Small intestine (tissue), 7 donors: ENCODE data around the gene NCOA7. TPM values are rescaled to one million over a fixed set of nuclear protein-coding genes. Genes with fewer than 3 reads are reported as not detected.
A peak's percentile ranks its signal among the peaks of the same experiment; 100 is the strongest.

ENCODE experiments used
- DNase-seq, 2 donors: peaks; one replicate each; pipeline versions ENCODE4 v3.0.0 to v3.0.0-alpha.2; 2013
- FAIRE-seq: peaks from 2 replicates; lab custom pipeline; 2012; peaks lifted over from hg19 to GRCh38; lab: Jason Lieb, UNC
- H3K27ac ChIP-seq, 3 donors: one replicate each; pipeline ENCODE4 v1.5.1; 2013; ENCODE audit warnings: low read length in 2 of 3, mild to moderate bottlenecking in 2 of 3, control low read depth in 1 of 3, inconsistent platforms in 1 of 3, low read depth in 1 of 3, moderate library complexity in 1 of 3
- H3K27me3 ChIP-seq, 3 donors: one replicate each; pipeline ENCODE4 v1.6.1; 2013; ENCODE audit warnings: low read length in 3 of 3, inconsistent platforms in 1 of 3; ENCODE audit not compliant: control insufficient read depth in 3 of 3, insufficient read depth in 3 of 3
- H3K36me3 ChIP-seq, 3 donors: one replicate each; pipeline ENCODE4 v1.6.1; 2013; ENCODE audit warnings: low read length in 3 of 3, inconsistent platforms in 1 of 3, low read depth in 1 of 3, mild to moderate bottlenecking in 1 of 3, moderate library complexity in 1 of 3; ENCODE audit not compliant: control insufficient read depth in 3 of 3, insufficient read depth in 2 of 3
- H3K4me1 ChIP-seq, 3 donors: one replicate each; pipeline ENCODE4 v1.6.1; 2013; ENCODE audit warnings: low read length in 2 of 3, inconsistent platforms in 1 of 3, low read depth in 1 of 3, mild to moderate bottlenecking in 1 of 3, moderate library complexity in 1 of 3; ENCODE audit not compliant: control insufficient read depth in 3 of 3, insufficient read depth in 2 of 3
- H3K4me3 ChIP-seq, 3 donors: one replicate each; pipeline ENCODE4 v1.5.1; 2013; ENCODE audit warnings: low read length in 3 of 3, control low read depth in 1 of 3, inconsistent platforms in 1 of 3, low read depth in 1 of 3, mild to moderate bottlenecking in 1 of 3, moderate library complexity in 1 of 3
- H3K9me3 ChIP-seq, 2 donors: one replicate each; pipeline ENCODE4 v1.6.1; 2013; ENCODE audit warnings: low read depth in 1 of 2, low read length in 1 of 2; ENCODE audit not compliant: control insufficient read depth in 2 of 2, insufficient read depth in 1 of 2
- WGBS, 3 donors: extraction: QIAGEN DNeasy Blood & Tissue Kit; methylation state at CpG; one replicate each; pipeline ENCODE4 v1.1.7; 2013; 5-methylcytosine and 5-hydroxymethylcytosine counted together
- polyA plus RNA-seq, 4 donors: library from polyadenylated mRNA; stranded (reverse) in 3 of 4; unstranded in 1 of 4; fragments of 200-250 nt in 3 of 4; fragments of 120-200 nt in 1 of 4; gene quantifications; one replicate each; pipeline versions ENCODE4 v1.2.1 to v1.2.3, GENCODE V29; 2013
- donor health status: healthy with polysubstance abuse.
- donor health status: control.
- donor health status: control.
- donor health status: Bipolar disorder and iron deficiency.
- donor health status: healthy.

NCOA7 gene
- polyA plus RNA-seq, 4 donors: 10.7 to 51.0 (median 26.8) TPM

DNA sequence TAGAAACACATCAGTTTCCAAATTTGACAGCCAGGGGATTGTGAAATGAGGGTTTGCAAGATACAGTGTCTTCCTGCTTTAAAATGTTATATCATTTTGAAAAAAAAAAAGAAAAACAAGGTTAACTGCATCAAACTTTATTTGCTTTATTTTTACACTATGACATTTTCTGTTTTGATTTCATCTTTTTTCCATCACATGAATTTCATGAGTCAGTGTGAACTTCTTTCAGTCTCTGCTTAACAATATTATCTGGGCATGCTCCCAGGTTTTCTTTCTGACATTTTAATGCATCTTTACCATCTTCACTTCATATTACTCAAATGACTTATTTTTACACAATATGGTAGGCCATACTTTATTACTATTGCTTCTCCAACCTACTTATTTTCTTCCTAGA lies 1.9 kb downstream of the NCOA7 start:
- H3K27ac ChIP-seq: no peak overlapping the region
- no peak for DNase-seq
- no peaks in the 10 kb centered on the region for H3K9me3 ChIP-seq
- no peaks in the 10 kb centered on the region for H3K36me3 ChIP-seq
- H3K4me1 ChIP-seq: peaks cover 3 to 23% (median 7%) of the 10 kb centered on the region in 3 donors
- H3K27me3 ChIP-seq: no peaks in the 10 kb centered on the region
- no peak overlapping the region for H3K4me3 ChIP-seq
- no peak for FAIRE-seq

DNA sequence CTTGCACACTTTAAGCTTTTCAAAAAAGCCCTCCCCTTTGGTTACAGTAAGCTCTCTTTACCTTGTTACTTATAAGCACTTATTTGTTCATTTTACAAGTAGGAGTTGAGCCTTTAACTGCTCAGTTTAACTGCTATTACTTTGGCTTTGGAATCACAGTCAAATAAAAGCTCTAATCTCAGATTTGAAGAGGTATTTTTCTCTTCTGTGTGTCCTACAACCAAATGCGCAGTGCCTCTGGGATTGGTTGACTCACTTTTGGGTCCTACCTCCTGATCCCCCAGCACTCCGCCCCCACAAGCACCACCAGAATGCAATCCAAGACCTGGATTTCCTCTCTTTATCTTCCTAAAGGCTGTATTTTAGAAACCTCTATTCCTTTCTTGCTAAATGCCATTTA lies 2.5 kb downstream of the NCOA7 start:
- no peak for FAIRE-seq
- WGBS, 3 donors: 91 to 93% (median 93%) methylated on average over 2 of the region's 2 CpGs
- H3K27ac ChIP-seq: no peak overlapping the region

DNA sequence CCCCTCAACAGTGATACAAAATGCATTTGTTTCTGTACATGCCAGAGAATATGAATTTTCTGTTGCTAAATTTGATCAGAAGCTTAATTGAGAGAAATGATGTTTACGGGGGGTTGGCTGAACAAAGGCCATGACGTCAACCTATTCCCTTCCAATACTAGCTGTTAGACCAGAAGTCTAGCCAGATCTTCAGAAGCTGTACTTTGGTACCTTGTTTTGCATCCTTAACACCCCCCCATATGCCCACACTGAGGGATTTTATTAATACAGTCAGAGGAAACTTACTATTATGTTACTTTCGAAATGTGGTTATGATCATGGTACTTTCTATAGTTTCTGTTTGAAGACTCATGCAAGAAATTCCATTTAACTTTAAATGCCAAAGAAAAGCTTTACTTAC lies 3.1 kb downstream of the NCOA7 start:
- Histone ChIP-seq H3K36me3 (no peaks in the 10 kb centered on the region), H3K27me3 (no peaks in the 10 kb centered on the region), H3K27ac (no peak overlapping the region), H3K4me1 (peaks cover 7 to 30% (median 7%) of the 10 kb centered on the region in 3 donors), H3K9me3 (no peaks in the 10 kb centered on the region), H3K4me3 (no peak overlapping the region)
- 64 to 70% (median 69%) methylated on average over 3 of the region's 3 CpGs for WGBS, 3 donors
- FAIRE-seq: no peak
- DNase-seq: no peak

More for the DNA sequence above, 2.5 kb downstream of the NCOA7 start:
- DNase-seq: no peak
- Histone ChIP-seq H3K27me3 (no peaks in the 10 kb centered on the region), H3K36me3 (no peaks in the 10 kb centered on the region), H3K9me3 (no peaks in the 10 kb centered on the region), H3K4me1 (peaks cover 7 to 29% (median 7%) of the 10 kb centered on the region in 3 donors), H3K4me3 (no peak overlapping the region)

DNA sequence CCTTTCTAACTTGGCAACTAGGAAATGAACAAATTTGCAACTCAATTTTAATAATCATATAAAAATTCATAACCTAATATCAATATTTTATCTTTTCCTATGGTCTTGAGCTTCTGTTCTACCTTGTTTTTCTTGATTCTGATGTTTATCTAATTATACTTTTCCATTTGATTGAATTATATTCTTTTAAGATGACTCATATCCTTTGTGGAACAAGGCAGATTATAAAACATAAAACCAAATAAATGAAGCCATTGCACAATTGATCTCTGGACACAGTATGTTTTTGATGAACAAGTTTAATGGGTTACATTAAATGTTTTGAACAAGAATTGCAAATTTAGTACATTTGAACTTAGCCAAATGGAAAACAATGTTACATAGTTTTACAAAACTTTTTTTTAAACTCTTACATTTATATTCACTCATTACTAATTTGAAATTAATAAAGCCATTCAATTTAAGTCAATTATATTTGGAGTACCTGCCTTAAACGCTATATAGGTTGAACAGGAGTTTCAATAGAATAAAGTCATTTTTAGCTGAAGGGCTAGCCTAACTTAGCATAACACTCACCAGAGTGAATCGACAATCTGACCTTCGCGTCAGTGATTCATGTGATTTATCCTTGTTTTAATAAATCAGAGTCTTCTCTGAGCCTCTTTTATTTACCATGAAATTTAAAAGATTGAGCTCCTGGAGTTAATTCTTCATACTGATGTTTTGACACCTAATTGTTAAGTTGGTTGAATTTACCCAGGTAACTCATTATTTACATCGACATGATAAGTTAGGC lies 3.8 kb downstream of the NCOA7 start:
- no peak overlapping the region for H3K27ac ChIP-seq
- FAIRE-seq: peak; percentile 49
- H3K4me3 ChIP-seq: no peak overlapping the region
- no peaks in the 10 kb centered on the region for H3K9me3 ChIP-seq
- 92% methylated on average over 5 of the region's 5 CpGs for WGBS, 3 donors
- no peak for DNase-seq
- H3K27me3 ChIP-seq: no peaks in the 10 kb centered on the region
- no peaks in the 10 kb centered on the region for H3K36me3 ChIP-seq
- peaks cover 7 to 28% (median 9%) of the 10 kb centered on the region in 3 donors for H3K4me1 ChIP-seq

DNA sequence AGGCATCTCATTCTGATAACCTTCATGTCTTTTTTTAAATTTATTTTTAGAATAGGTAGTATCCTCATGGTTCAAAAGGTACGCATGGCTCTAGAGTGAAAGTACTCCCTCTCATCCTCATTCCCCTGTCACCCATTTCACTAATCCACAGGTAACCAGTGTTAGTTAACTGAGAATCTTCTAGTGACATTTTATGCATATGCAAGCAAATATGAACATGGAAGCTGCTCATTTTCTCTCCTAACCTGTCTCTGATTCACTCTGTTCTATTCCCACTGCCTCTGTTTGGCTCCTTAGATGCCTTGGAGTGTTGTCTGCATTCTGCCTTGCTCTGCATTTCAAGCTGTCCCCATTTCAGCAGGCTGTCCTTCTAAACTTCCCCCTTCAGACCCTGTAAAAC lies 4.5 kb downstream of the NCOA7 start:
- H3K4me3 ChIP-seq: no peak overlapping the region
- H3K27ac ChIP-seq: no peak overlapping the region
- 94 to 100% (median 96%) methylated on average over 1 of the region's 1 CpG for WGBS, 3 donors
- no peaks in the 10 kb centered on the region for H3K27me3 ChIP-seq
- DNase-seq (no peak), FAIRE-seq (no peak)
- peaks cover 7 to 25% (median 9%) of the 10 kb centered on the region in 3 donors for H3K4me1 ChIP-seq
- H3K9me3 ChIP-seq: no peaks in the 10 kb centered on the region
- no peaks in the 10 kb centered on the region for H3K36me3 ChIP-seq

DNA sequence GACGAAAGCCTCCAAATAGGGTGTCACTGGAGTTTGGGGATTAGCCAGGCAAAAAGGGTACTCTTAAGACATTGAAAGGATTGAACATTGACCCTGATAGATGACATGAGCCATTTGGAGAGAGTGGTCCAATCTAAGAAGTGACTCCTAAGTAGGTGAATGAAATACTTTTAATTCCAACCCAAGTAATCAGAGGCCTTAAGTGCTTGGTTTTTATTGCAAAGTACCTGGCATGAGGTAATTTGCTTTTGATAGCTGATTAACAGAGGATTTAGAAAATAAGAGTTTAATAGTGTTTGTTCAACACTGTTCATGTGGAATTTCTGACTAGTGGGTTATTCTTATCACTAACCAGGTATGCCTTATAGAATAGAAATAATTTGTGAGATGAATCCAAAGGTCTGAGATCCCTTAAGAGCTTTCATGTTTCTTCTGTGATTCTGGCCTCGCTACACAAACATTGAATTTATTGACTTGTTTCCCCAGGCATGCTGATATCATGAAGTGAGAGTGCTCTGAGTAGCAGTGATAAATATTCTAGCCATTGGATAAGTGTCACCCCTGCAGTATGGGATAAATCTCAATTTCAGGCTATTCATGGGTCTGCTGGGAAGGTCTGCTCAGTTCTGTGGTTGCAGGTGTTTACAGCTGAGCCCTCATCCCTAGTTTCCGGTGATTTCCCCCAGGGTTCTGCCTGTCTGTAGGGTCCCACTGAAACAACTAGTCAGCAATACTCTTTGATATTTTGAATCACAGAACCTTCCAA lies 6.5 kb downstream of the NCOA7 start:
- Histone ChIP-seq H3K4me3 (no peak overlapping the region), H3K27me3 (no peaks in the 10 kb centered on the region), H3K9me3 (no peaks in the 10 kb centered on the region), H3K4me1 (peaks cover 8 to 20% (median 9%) of the 10 kb centered on the region in 3 donors), H3K27ac (peak overlapping the region in 1 of 3 donors; percentile 32), H3K36me3 (peaks cover 0 to 6% (median 0%) of the 10 kb centered on the region in 3 donors)
- FAIRE-seq: no peak
- no peak for DNase-seq
- 61 to 87% (median 72%) methylated on average over 3 of the region's 3 CpGs for WGBS, 3 donors

DNA sequence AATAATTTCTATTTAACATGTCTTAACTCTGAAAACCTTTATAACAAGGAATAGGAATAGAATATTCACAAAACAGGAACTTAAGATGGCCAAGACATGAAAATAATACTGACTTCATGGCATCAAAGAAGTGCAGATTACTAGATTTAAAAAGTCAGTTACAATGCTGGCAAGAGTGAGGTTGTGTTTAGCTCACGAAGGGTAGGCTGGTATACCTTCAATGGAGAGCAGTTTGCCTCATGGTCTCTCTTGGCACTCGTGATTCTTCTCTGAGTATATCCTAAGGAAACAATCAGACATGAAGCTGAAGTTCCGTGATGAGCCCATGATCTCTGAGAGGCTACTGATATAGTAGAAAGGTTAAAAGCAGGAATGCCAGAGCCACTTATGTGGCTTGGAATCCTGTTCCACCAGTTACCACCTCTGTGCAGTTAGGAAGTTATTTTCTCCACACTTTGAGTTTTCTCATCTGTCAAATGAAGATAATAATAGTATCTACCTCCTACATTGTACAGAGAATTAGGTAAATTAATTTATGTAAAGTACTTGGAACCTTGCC lies 7.2 kb downstream of the NCOA7 start:
- no peak overlapping the region for H3K4me3 ChIP-seq
- no peak for FAIRE-seq
- no peak for DNase-seq
- H3K27ac ChIP-seq: no peak overlapping the region
- 80 to 85% (median 82%) methylated on average over 3 of the region's 3 CpGs for WGBS, 3 donors
- H3K27me3 ChIP-seq: no peaks in the 10 kb centered on the region
- peaks cover 10 to 21% (median 12%) of the 10 kb centered on the region in 3 donors for H3K4me1 ChIP-seq
- peaks cover 0 to 6% (median 0%) of the 10 kb centered on the region in 3 donors for H3K36me3 ChIP-seq
- H3K9me3 ChIP-seq: no peaks in the 10 kb centered on the region

DNA sequence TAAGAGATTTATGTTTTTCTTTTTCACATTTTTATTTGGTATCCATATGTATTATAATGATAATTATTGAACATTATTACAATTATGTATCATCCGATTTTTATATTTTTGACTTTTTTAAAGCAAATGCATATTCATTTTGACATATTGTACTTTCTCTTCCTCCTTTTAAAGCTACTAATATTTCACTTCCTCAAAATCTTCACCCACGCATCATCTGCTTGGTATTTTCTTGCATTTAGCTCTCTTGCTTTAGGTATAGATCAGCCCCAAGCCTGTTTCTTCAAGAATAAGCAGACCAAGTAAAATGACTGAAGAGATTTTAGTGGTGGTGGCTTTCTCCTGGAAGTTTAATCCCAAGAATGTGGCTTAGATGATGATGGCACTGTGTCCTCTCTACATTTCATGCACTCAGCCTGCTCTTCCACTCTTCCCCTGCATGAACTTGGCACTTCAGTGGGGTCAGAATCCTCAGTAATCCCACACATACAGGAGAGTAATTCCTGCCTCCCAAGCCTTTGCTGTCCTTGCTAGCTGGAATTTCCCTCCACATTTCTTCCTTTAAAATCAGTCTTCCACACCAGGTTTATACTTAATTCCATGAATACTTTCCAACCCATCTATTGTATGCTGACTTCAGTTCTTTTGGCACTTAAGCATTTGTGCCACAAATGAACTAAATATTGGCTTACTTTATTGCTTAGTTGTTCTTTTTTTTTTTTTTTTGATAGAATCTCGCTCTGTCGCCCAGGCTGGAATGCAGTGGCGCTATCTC lies 8.2 kb downstream of the NCOA7 start:
- DNase-seq (no peak), FAIRE-seq (no peak)
- no peaks in the 10 kb centered on the region for H3K9me3 ChIP-seq
- H3K4me1 ChIP-seq: peaks cover 10 to 24% (median 10%) of the 10 kb centered on the region in 3 donors
- H3K36me3 ChIP-seq: peaks cover 0 to 6% (median 0%) of the 10 kb centered on the region in 3 donors
- 42 to 62% (median 57%) methylated on average over 5 of the region's 5 CpGs for WGBS, 3 donors
- no peaks in the 10 kb centered on the region for H3K27me3 ChIP-seq
- H3K4me3 ChIP-seq: no peak overlapping the region
- H3K27ac ChIP-seq: peak overlapping the region; percentile 17 to 68 (median 29)
